Gastrocnemius medialis (tissue), 4 donors: ENCODE data around the gene TMEM129. TPM values are rescaled to one million over a fixed set of nuclear protein-coding genes. Genes with fewer than 3 reads are reported as not detected.

Source experiments
- ATAC-seq, 2 donors: fragments of 150-250 bp; one replicate each; pipeline ENCODE4 v1.9.1; 2016
- DNase-seq, 2 donors: peaks; one replicate each; pipeline ENCODE4 v3.0.0-alpha.2; 2019
- H3K27ac ChIP-seq, 4 donors: fragments of 200-600 bp; sonication (generic); 1 replicate in 1 of 4; 2 replicates in 3 of 4; pipeline ENCODE4 v1.5.1; 2016 to 2018; ENCODE audit warnings: mild to moderate bottlenecking in 2 of 4, moderate library complexity in 1 of 4
- H3K27me3 ChIP-seq, 3 donors: fragments of 200-600 bp; sonication (generic) in 2 of 3; 1 replicate in 1 of 3; 2 replicates in 2 of 3; pipeline versions ENCODE4 v1.5.1 to v1.6.0; 2016 to 2019; ENCODE audit warnings: mild to moderate bottlenecking in 1 of 3, moderate library complexity in 1 of 3
- H3K36me3 ChIP-seq, 2 donors: fragments of 200-600 bp; sonication (generic) in 1 of 2; one replicate each; pipeline ENCODE4 v1.5.1; 2017 to 2018
- H3K4me1 ChIP-seq, 2 donors: fragments of 200-600 bp; sonication (generic) in 1 of 2; one replicate each; pipeline ENCODE4 v1.5.1; 2016 to 2017; ENCODE audit warnings: mild to moderate bottlenecking in 2 of 2
- H3K4me3 ChIP-seq, 4 donors: fragments of 200-600 bp; sonication (generic) in 3 of 4; 1 replicate in 1 of 4; 2 replicates in 3 of 4; pipeline ENCODE4 v1.5.1; 2016 to 2019; ENCODE audit warnings: mild to moderate bottlenecking in 2 of 4
- H3K9me3 ChIP-seq, 3 donors: fragments of 200-600 bp; sonication (generic) in 2 of 3; 1 replicate in 1 of 3; 2 replicates in 2 of 3; pipeline ENCODE4 v1.5.1; 2016 to 2019
- POLR2A ChIP-seq, 2 donors: fragments of 450-650 bp; IDR thresholded peaks; one replicate each; pipeline ENCODE4 v1.6.1; 2017; ENCODE audit warnings: antibody characterized with exemption in 2 of 2, mild to moderate bottlenecking in 2 of 2, moderate library complexity in 2 of 2
- in situ Hi-C, 4 donors: fragments of 200-750 bp; cut with MboI; loops; one replicate each; pipeline versions ENCODE4 v1.15.0 to v1.8.0; 2017; ENCODE audit warnings: low sequenced_read_pairs in 4 of 4
- intact Hi-C: fragments of 100-400 bp; cut with DNase I; formaldehyde crosslinking; loops from one replicate; pipeline ENCODE4 v1.15.1; 2023; ENCODE audit warnings: low total_unique reads
- total RNA-seq, 4 donors: library from RNA; depleted of rRNA; stranded (reverse); fragments of >200 nt; gene quantifications; one replicate each; pipeline versions ENCODE4 v1.1.0 to v1.2.3, GENCODE V29; 2016
- TF ChIP-seq, protein P1 (sequence below), 5 experiments: fragments of 450-650 bp in 3 of 5; fragments of 200-600 bp in 2 of 5; sonication (generic) in 2 of 5; IDR thresholded peaks in 4 of 5; conservative IDR thresholded peaks in 1 of 5; 1 replicate in 4 of 5; 2 replicates in 1 of 5; pipeline ENCODE4 v1.5.1; 2016 to 2019; ENCODE audit warnings: antibody characterized with exemption in 5 of 5, mild to moderate bottlenecking in 3 of 5, moderate library complexity in 3 of 5

Gene TMEM129
- total RNA-seq, 4 donors from 2014 or later: 30.3 to 78.0 (median 44.2) TPM

DNA sequence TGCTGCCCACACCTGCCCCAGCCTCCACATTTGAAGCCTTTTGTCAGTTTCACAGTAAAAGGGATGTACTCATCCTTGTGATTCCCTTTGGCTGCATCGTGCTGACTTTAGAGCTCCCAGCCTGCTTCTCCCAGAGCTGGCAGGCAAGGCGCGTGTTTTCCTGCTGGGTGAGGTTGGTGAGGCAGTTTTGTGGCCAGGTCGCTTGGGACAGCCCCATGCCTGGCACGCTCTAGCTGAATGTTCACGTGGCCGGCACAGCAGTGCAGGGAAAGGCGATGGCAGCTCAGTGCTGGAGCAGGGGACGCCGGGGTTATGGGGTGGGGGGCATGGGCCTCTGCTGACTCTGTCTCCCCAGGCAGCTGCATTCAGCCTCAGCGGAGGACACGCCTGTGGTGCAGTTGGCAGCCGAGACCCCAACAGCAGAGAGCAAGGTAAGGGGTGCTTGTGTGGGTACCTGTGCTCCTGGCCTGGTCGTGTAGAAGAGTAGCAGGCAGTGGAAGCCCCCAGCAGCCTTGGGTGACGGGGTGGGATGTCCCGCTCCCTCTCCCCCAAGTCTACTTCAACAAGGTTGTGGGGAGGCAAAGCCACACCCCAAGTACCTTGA lies 9.5 kb upstream of the TMEM129 start:
- no peak overlapping the region for H3K4me3 ChIP-seq
- H3K9me3 ChIP-seq: no peaks in the 10 kb centered on the region
- no peak for ATAC-seq
- intact Hi-C loops: no loop called here
- H3K27me3 ChIP-seq: no peaks in the 10 kb centered on the region
- H3K4me1 ChIP-seq: peaks cover 2 to 5% of the 10 kb centered on the region in 2 donors
- no peak for TF ChIP-seq POLR2A (IDR thresholded peaks at IDR 0.05)
- TF ChIP-seq, protein P1, sequence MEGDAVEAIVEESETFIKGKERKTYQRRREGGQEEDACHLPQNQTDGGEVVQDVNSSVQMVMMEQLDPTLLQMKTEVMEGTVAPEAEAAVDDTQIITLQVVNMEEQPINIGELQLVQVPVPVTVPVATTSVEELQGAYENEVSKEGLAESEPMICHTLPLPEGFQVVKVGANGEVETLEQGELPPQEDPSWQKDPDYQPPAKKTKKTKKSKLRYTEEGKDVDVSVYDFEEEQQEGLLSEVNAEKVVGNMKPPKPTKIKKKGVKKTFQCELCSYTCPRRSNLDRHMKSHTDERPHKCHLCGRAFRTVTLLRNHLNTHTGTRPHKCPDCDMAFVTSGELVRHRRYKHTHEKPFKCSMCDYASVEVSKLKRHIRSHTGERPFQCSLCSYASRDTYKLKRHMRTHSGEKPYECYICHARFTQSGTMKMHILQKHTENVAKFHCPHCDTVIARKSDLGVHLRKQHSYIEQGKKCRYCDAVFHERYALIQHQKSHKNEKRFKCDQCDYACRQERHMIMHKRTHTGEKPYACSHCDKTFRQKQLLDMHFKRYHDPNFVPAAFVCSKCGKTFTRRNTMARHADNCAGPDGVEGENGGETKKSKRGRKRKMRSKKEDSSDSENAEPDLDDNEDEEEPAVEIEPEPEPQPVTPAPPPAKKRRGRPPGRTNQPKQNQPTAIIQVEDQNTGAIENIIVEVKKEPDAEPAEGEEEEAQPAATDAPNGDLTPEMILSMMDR (IDR thresholded peaks at IDR 0.05 in 4 of 5, conservative IDR thresholded peaks at IDR 0.05 in 1 of 5): no peak
- peaks cover 0 to under 1% of the 10 kb centered on the region in 2 donors for H3K36me3 ChIP-seq
- DNase-seq: no peak
- in situ Hi-C loops: loop anchor here in 1 of 4 donors (25.0 kb wide), 1 partner anchor 157 kb away; no protein-coding TSS in a partner anchor
- H3K27ac ChIP-seq: no peak overlapping the region

DNA sequence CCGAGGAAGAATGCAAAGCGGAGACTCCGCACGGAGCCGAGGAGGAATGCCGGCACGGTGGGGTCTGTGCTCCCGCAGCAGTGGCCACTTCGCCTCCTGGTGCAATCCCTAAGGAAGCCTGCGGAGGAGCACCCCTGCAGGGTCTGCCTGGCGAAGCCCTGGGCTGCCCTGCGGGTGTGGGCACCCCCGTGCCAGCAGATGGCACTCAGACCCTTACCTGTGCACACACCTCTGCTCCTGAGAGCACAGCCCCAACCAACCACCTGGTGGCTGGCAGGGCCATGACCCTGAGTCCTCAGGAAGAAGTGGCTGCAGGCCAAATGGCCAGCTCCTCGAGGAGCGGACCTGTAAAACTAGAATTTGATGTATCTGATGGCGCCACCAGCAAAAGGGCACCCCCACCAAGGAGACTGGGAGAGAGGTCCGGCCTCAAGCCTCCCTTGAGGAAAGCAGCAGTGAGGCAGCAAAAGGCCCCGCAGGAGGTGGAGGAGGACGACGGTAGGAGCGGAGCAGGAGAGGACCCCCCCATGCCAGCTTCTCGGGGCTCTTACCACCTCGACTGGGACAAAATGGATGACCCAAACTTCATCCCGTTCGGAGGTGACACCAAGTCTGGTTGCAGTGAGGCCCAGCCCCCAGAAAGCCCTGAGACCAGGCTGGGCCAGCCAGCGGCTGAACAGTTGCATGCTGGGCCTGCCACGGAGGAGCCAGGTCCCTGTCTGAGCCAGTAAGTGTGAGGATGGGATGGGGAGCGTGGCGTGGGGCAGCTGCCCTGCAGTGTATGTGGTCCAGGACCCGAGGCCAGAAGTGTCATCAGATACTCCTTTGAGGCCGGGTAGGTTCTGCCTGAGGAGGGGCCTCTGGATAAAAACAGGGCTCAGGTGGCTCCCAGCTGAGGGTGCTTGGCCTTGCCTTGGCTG lies 7.2 kb upstream of the TMEM129 start:
- no peak for DNase-seq
- H3K4me3 ChIP-seq: peak overlapping the region in 2 of 4 donors; percentile 5 to 28
- TF ChIP-seq POLR2A (IDR thresholded peaks at IDR 0.05): no peak
- TF ChIP-seq, protein P1 (IDR thresholded peaks at IDR 0.05 in 4 of 5, conservative IDR thresholded peaks at IDR 0.05 in 1 of 5): no peak
- intact Hi-C loops: loop anchor here (5.0 to 10.0 kb wide), 3 partner anchors 144 to 686 kb away; partner anchors contain the start of genes CFAP99, UVSSA and ZFYVE28
- no peaks in the 10 kb centered on the region for H3K36me3 ChIP-seq
- in situ Hi-C loops: loop anchor here in 3 of 4 donors (5.0 to 25.0 kb wide), 3 partner anchors 36 to 159 kb away; no protein-coding TSS in a partner anchor
- H3K9me3 ChIP-seq: no peaks in the 10 kb centered on the region
- no peaks in the 10 kb centered on the region for H3K27me3 ChIP-seq
- ATAC-seq: no peak
- peak overlapping the region in 3 of 4 donors; percentile 60 to 65 (median 61) for H3K27ac ChIP-seq
- peaks cover 2 to 5% of the 10 kb centered on the region in 2 donors for H3K4me1 ChIP-seq

GRCh38 chr4:1727117-1728031 lies 6.3 kb upstream of the TMEM129 start:
- peak; percentile 39 to 45 for DNase-seq
- no peak for ATAC-seq
- Histone ChIP-seq H3K9me3 (no peaks in the 10 kb centered on the region), H3K27me3 (no peaks in the 10 kb centered on the region), H3K4me3 (peak overlapping the region; percentile 5 to 28 (median 26)), H3K27ac (peak overlapping the region in 3 of 4 donors; percentile 60 to 65 (median 61)), H3K36me3 (no peaks in the 10 kb centered on the region), H3K4me1 (peaks cover 2 to 5% of the 10 kb centered on the region in 2 donors)
- TF ChIP-seq, protein P1 (IDR thresholded peaks at IDR 0.05 in 4 of 5, conservative IDR thresholded peaks at IDR 0.05 in 1 of 5): no peak
- no peak for TF ChIP-seq POLR2A (IDR thresholded peaks at IDR 0.05)
- intact Hi-C loops (loop anchor here (2.0 to 10.0 kb wide), 4 partner anchors 19 to 687 kb away; partner anchors contain the start of genes CFAP99, UVSSA and ZFYVE28), in situ Hi-C loops (loop anchor here in 3 of 4 donors (5.0 to 25.0 kb wide), 3 partner anchors 35 to 160 kb away; no protein-coding TSS in a partner anchor)
